Activated CD8-positive, alpha-beta memory T cell treated with anti-CD3 and anti-CD28 coated beads for 24 hours (primary cell): Measurements from ENCODE around the gene ZNF282.

Experiments used
- DNase-seq: peaks from one replicate; pipeline ENCODE4 v3.0.0-alpha.2; 2020

The ZNF282 gene

DNA sequence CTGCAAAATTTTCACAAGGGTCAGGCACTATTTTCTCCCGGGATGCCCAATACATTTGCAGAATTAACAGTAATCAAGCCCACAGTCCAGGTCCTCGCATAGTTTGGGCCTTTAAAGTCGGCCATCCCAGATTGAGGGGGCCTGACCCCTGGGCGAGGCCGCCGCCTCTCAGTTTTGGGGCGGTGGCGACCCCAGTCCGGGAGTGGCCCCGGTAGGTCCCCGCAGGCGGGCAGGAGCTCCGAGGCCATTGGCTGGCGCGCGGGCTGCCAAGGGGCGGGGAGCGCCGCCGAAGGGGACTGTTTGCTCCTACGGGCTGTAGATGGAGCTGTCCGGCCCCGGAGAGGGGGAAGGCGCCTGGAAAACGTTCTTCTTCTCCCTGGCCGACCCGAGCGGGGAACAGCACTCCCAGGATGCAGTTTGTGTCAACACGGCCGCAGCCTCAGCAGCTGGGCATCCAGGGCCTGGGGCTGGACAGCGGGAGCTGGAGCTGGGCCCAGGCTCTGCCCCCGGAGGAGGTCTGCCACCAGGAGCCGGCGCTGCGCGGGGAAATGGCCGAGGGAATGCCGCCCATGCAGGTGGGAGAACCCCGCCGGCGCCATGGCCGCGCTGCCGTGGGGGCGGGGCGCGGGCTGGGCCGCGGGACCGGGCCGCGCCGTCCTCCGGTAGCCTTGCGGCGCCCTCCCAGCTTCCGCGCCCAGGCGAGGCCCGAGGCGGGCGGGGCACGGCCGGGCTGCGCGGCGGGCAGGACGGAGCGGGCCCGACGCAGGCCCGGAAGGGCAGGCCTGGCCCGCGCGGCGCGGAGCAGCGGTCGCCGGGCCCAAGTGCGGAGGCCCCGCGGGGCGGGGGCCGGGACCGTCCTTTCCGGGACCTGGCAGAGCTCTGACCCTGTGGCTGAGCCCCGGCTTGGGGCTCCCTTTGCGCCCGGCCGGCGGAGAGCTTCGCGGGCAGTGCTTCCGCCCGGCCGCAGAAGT lies at the start of gene ZNF282:
ZNF282 (plus strand) TSS at position 367 of the 971 bp plus-strand sequence; CDS start at position 411, 44 bp downstream.
- peak; percentile 90 for DNase-seq

GRCh38 chr7:149147072-149147751 lies 48.1 kb upstream of the ZNF282 start, which contains the start of gene ZNF398:
Gene ZNF398 (plus strand): TSS chr7:149147453. CDS start chr7:149147743, 290 bp downstream.
- peak; percentile 93 for DNase-seq

DNA sequence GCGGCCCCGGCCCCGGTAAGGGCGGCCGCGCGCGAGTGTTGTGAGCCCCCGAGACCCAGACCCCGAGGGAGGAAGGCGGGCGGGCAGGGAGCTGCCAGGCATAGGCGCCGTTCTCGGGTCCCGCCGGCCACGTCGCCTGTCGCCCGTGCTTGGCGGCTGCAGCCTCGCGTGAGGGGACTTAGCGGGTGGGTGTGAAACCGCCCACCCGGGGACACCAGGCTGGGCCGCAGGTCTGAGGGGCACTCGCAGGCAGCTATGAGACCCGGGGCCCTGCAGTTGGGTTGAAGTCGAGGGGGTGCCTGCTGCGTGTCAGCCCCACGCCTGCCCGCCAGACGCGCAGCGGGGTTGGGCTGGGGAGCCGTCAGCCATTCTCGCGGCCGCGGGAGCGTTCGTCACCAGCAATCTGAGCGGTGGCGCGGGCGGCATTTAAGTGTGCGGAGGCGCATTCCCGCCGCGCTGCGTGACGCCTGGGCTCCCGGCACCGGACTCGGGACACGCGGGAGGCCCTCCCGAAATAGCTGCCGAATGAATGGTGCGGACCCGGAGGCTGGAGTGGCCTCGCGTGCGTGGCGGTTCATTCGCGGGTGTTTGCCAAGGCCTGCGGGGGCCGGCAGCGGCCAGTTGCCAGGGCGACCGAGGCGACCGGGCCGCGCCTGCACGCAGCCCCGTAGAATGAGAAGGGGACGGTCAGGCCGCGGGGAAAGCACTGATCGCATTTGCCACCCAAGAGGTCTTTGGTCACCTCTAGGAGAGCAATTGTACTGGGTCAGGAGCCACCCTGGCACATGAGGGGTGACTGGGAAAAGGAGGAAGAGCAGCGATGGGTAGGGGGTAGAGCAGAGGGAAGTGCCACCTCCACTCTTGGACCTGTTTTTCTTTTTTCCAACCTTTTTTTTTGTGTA lies 47.3 kb upstream of the ZNF282 start:
- peak; percentile 86 for DNase-seq

DNA sequence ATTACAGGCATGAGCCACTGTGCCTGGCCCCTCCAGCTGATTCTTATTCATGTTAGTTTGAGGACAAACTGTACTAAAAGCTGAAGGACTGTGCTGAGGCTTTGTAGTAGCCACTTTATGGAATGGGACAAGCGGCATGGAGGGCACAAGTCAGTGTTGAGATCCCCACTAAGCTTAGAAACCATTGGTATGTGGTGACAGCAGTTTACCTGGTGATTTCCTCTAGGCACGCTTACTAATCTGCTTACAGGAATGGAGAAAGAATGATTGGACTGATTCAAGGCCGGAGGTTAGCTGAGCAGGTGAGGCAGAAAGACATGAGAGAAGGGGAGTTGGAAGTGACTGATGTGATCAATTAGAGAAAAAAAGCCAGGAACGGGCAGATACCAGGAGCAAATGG lies 44.4 kb upstream of the ZNF282 start:
- no peak for DNase-seq

DNA sequence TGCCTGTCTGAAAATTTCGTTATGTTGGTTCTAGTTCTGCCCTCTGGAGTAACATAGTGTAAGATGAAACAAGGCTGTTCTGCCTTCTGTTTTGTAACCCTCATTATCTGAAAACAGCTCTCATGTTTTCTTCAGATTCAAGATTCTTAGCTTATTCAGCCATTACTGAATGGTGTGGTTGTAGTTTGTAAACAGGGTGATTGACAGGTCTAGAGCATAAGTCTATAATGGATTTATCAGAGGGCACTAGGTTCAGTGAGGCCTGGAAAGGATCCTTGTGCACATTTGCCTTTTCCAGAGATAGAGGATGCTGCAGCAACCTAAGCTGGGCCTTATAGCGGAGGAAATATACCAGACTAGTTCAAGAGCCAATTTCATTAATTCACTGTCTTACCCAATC lies 42.0 kb upstream of the ZNF282 start:
- DNase-seq, result no peak

DNA sequence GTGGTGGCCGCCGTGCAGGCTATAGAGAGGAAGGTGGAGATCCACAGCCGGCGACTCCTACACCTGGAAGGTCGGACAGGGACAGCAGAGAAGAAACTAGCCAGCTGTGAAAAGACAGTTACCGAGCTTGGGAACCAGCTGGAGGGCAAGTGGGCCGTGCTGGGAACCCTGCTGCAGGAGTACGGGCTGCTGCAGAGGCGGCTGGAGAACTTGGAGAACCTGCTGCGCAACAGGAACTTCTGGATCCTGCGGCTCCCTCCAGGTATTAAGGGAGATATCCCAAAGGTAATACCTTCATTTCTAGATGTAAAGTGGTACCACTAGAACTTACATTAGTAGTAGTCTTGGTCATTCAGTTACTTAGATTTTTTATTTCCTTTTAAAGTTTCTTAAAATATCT lies 41.3 kb upstream of the ZNF282 start:
- DNase-seq, result no peak

GRCh38 chr7:149156898-149157297 lies 38.4 kb upstream of the ZNF282 start:
- DNase-seq, result no peak

DNA sequence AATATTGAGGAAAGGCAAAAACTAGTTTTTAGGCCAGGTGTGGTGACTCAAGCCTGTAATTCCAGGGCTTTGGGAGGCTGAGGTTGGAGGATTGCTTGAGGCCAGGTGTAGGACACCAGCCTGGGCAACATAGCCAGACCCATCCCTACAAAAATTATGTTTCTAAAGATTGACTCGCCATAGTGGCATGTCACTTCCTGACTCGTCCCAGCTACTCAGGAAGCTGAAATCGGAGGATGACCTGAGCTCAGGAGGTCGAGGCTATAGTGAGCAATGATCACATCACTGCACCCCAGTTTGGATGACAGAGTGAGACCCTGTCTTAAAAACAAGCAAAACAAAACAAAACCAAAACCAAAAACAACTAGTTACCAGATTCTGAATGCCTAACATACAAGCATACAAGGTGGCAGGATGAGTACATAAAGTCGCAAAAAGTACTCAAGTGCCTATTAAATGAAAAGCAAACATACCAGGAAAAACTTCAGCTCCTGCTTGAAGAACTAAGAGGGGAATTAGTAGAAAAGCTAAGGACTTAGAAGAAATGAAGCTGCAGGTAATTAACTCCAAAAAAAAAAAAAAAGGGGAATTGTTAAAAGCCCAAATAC lies 34.0 kb upstream of the ZNF282 start:
- no peak for DNase-seq

DNA sequence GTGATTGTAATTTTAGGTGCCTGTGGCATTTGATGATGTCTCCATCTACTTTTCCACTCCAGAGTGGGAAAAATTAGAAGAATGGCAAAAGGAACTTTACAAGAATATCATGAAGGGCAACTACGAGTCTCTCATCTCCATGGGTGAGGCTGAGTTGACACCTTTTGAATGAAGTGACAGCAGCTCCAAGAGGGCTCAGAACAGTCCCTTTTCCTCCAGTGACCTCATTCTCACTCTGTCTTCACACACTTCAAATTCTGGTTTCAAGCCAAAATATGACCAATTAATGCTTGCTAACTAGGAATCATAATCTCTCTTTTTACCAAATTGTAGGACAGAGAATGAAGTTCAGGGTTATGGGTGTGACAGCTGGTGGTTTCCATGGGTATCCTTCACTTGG lies 29.2 kb upstream of the ZNF282 start:
- DNase-seq, result no peak

- DNase-seq, result no peak
Observed at GRCh38 chr7:149166630-149167352, 28.6 kb upstream of the ZNF282 start.

DNA sequence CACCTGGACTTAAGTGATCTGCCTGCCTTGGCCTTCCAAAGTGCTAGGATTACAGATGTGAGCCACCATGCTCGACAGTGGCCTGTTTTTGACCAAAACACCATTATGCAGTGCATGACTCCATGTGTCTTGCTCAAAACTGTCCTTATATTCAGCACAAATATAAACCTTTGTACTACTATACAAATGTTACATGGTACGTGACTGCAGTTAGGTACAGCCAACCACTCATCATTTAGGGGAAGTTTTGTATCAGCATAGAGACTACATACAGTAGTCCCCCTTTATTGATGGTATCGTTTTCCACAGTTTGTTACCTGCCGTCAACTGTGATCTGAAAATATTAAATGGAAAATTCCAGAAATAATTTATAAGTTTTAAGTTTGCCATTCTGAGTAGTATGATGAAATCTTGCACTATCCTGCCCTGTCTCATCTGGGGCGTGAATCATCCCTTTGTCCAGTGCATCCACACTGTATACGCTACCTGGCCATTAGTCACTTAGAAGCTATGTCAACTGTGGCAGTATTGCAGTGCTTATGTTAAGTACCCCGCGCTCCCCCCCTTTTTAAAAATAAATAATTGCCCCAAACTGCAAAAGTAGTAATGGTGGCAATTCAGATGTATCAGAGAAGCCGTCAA lies 23.3 kb upstream of the ZNF282 start:
- DNase-seq, result no peak

DNA sequence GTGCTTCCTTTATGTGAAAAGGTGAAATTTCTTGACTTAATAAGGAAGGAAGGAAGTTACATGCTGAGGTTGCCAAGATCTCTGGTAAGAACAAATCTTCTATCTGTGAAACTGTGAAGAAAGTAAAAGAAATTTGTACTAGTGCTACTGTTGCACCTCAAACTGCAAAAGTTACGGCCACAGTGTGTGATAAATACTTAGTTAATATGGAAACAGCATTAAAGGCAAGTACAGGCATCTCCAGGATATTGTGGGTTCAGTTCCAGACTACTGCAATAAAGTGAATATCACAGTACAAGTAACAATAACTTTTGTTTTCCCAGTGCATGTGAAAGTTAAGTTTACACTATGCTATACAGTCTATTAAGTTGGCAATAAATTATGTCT lies 22.8 kb upstream of the ZNF282 start:
- no peak for DNase-seq

- DNase-seq, result no peak
Observed at GRCh38 chr7:149175150-149175549, 20.2 kb upstream of the ZNF282 start.

DNA sequence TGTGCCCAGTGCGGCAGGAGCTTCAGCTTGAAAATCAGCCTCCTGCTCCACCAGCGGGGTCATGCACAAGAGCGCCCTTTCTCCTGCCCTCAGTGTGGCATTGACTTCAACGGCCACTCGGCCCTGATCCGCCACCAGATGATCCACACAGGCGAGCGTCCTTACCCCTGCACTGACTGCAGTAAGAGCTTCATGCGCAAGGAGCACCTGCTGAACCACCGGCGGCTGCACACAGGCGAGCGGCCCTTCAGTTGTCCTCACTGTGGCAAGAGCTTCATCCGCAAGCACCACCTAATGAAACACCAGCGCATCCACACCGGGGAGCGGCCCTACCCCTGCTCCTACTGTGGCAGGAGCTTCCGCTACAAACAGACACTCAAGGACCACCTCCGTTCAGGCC lies 16.1 kb upstream of the ZNF282 start:
- DNase-seq, result no peak

DNA sequence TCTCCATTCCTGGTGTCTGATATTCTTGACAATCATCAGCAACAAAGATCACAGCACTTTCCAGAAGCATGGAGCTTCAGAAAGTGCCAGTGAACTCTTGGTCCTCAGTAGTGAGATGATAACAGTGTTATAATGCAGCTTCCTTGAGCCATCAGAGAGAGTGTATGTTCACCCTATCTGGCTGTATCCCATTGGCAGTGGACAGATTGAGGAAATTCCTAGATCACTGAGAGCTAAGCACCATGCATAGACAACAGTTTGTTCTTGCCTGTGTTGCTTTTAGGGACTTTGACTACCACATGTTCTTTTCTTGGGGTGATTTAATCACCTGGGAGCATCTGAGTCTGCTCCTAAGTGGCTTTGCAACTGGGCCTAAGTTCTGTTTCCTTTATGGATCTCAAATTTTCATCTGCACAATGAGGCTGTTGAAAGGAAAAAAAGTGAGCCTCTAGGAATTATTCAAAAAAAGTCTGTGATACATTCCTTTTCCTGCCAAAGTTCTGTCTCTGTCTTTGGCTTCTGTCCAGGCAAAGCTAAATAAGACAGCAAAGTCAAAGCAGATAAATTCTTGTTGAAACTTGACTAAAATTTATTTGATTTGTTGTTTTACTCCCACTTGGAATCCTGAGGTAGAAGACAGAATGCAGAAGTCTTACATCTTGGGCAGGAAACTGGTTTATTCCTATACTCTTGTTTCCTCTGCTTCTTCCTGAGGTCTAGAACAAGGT lies 14.5 kb upstream of the ZNF282 start:
- no peak for DNase-seq

GRCh38 chr7:149181450-149181790 lies 13.9 kb upstream of the ZNF282 start:
- no peak for DNase-seq

- DNase-seq, result no peak
Observed at GRCh38 chr7:149184274-149184673, 11.1 kb upstream of the ZNF282 start.

- no peak for DNase-seq
Observed at GRCh38 chr7:149188213-149188612, 7.1 kb upstream of the ZNF282 start.

DNA sequence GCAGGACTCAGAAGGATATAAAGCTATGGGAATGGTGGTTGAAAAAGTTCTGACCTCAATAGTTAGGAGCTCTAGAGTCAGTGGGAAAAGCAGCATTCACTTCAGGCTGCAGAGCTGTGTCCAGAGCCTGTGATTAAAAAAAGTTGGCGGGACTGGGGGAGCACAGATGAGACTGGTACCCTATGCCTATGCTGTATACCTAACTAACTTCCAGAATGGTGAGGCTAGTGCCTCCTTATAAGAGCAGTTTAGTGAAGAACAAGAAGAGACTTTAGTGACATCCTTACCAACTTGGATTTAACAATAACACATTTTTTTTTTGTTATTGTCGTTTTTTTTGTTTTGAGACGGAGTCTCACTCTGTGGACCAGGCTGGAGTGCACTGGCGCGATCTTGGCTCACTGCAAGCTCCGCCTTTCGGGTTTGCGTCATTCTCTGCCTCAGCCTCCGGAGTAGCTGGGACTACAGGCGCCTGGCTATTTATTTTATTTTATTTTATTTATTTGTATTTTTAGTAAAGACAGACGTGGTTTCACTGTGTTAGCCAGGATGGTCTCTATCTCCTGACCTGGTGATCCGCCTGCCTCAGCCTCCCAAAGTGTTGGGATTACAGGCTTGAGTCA lies 6.6 kb upstream of the ZNF282 start:
- DNase-seq, result no peak

GRCh38 chr7:149191851-149192250 lies 3.5 kb upstream of the ZNF282 start:
- DNase-seq, result no peak
